Measurements from ENCODE around the gene ART5. TPM values are rescaled to one million over a fixed set of nuclear protein-coding genes. Genes with fewer than 3 reads are reported as not detected.

ART5 gene
- total and polyA plus RNA-seq, 12 donors: 0.13 to 0.78 (median 0.30) TPM; not detected in 5

- Histone ChIP-seq H3K4me3 (no peak overlapping the region), H3K36me3 (replicated peaks in 1 of 2) (no peaks in the 10 kb centered on the region), H3K4me1 (replicated peaks in 1 of 2) (peaks cover 11 to 14% of the 10 kb centered on the region in 2 donors), H3K27ac (no peak overlapping the region), H3K27me3 (no peaks in the 10 kb centered on the region), H3K9me3 (replicated peaks in 1 of 3) (no peaks in the 10 kb centered on the region)
- intact Hi-C loops (cut with DNase I): no loop called here
- no peak for TF ChIP-seq CTCF (IDR thresholded peaks at IDR 0.05)
- TF ChIP-seq POLR2A (IDR thresholded peaks at IDR 0.05): no peak
- DNase-seq: no peak
- WGBS, 4 donors: 58 to 68% (median 63%) methylated on average over 5 to 8 of the region's 8 CpGs
These were observed 601 bp downstream of the ART5 start for GRCh38 chr11:3641191-3641590.

GRCh38 chr11:3639841-3640240 is 2.0 kb downstream of the ART5 start:
- TF ChIP-seq CTCF (IDR thresholded peaks at IDR 0.05) (no peak), POLR2A (IDR thresholded peaks at IDR 0.05) (no peak)
- DNase-seq: no peak
- H3K4me1 ChIP-seq (replicated peaks in 1 of 2): peaks cover 11 to 14% of the 10 kb centered on the region in 2 donors
- H3K9me3 ChIP-seq (replicated peaks in 1 of 3): no peaks in the 10 kb centered on the region
- no peaks in the 10 kb centered on the region for H3K36me3 ChIP-seq (replicated peaks in 1 of 2)
- no peak overlapping the region for H3K4me3 ChIP-seq
- no peak overlapping the region for H3K27ac ChIP-seq
- intact Hi-C loops (cut with DNase I): no loop called here
- H3K27me3 ChIP-seq: no peaks in the 10 kb centered on the region
- WGBS, 4 donors: 94 to 100% (median 96%) methylated on average over 5 to 14 of the region's 14 CpGs

- intact Hi-C loops (cut with DNase I): no loop called here
- no peak for DNase-seq
- Histone ChIP-seq H3K9me3 (replicated peaks in 1 of 3) (no peaks in the 10 kb centered on the region), H3K36me3 (replicated peaks in 1 of 2) (no peaks in the 10 kb centered on the region), H3K4me3 (no peak overlapping the region), H3K4me1 (replicated peaks in 1 of 2) (peaks cover 11 to 14% of the 10 kb centered on the region in 2 donors), H3K27ac (no peak overlapping the region), H3K27me3 (no peaks in the 10 kb centered on the region)
- TF ChIP-seq CTCF (IDR thresholded peaks at IDR 0.05) (no peak), POLR2A (IDR thresholded peaks at IDR 0.05) (no peak)
- WGBS, 4 donors: 75 to 90% (median 76%) methylated on average over 2 to 5 of the region's 5 CpGs
These were observed 3.3 kb downstream of the ART5 start for GRCh38 chr11:3638513-3638912.

- TF ChIP-seq POLR2A (IDR thresholded peaks at IDR 0.05) (no peak), CTCF (IDR thresholded peaks at IDR 0.05) (no peak)
- no peaks in the 10 kb centered on the region for H3K36me3 ChIP-seq (replicated peaks in 1 of 2)
- H3K9me3 ChIP-seq (replicated peaks in 1 of 3): no peaks in the 10 kb centered on the region
- DNase-seq: no peak
- intact Hi-C loops (cut with DNase I): no loop called here
- H3K4me3 ChIP-seq: no peak overlapping the region
- H3K27ac ChIP-seq: no peak overlapping the region
- 83 to 98% (median 86%) methylated on average over 6 to 13 of the region's 13 CpGs for WGBS, 4 donors
- H3K27me3 ChIP-seq: no peaks in the 10 kb centered on the region
- H3K4me1 ChIP-seq (replicated peaks in 1 of 2): peaks cover 4 to 5% of the 10 kb centered on the region in 2 donors
These were observed 4.6 kb downstream of the ART5 start for GRCh38 chr11:3637201-3637600.

Measured in adrenal gland (tissue), 12 donors.